ENCODE measurements around the gene PLSCR1. TPM values are rescaled to one million over a fixed set of nuclear protein-coding genes. Genes with fewer than 3 reads are reported as not detected.

The PLSCR1 gene
- polyA plus RNA-seq, 3 donors, result 103 to 221 (median 127) TPM

- Mint-ChIP-seq H3K27ac (no peak overlapping the region), H3K9me3 (peaks cover 8 to 13% (median 11%) of the 10 kb centered on the region in 7 donors), H3K27me3 (ENCODE audit: low read depth in 3 of 3) (peaks cover 0 to 2% (median 0%) of the 10 kb centered on the region in 3 donors), H3K4me1 (peaks cover 4% of the 10 kb centered on the region), H3K4me3 (no peak overlapping the region), H3K36me3 (no peaks in the 10 kb centered on the region)
- Histone ChIP-seq H4K20me1 (ENCODE audit: insufficient read depth, low read length) (no peaks in the 10 kb centered on the region), H3K36me3 (replicated peaks in 1 of 2; ENCODE audit: control insufficient read depth in 1 of 2, insufficient read depth in 2 of 2, low read length in 2 of 2) (no peaks in the 10 kb centered on the region), H3K79me2 (ENCODE audit: insufficient read depth, low read length) (no peaks in the 10 kb centered on the region), H3K27me3 (ENCODE audit: control insufficient read depth in 2 of 2, insufficient read depth in 2 of 2, low read length in 2 of 2) (no peaks in the 10 kb centered on the region), H3K9ac (ENCODE audit: insufficient read depth, low read length, poor library complexity, severe bottlenecking) (no peak overlapping the region), H2AFZ (ENCODE audit: insufficient read depth, low read depth, low read length, poor library complexity, severe bottlenecking) (no peak overlapping the region), H3K27ac (ENCODE audit: low read depth in 1 of 2, low read length in 2 of 2) (no peak overlapping the region), H3K9me3 (replicated peaks in 1 of 2; ENCODE audit: control insufficient read depth in 1 of 2, insufficient read depth in 1 of 2, low read length in 2 of 2) (peaks cover 0 to 8% of the 10 kb centered on the region in 2 donors), H3K4me1 (ENCODE audit: control insufficient read depth in 1 of 2, insufficient read depth in 2 of 2, low read length in 2 of 2) (no peaks in the 10 kb centered on the region), H3K4me3 (replicated peaks in 1 of 3; ENCODE audit: low read depth in 2 of 3, low read length in 3 of 3) (no peak overlapping the region), H3K4me2 (replicated peaks; ENCODE audit: extremely low read depth, low read length, poor library complexity, severe bottlenecking) (no peak overlapping the region)
- intact Hi-C loops (cut with micrococcal nuclease), result no loop called here
- TF ChIP-seq CTCF (IDR thresholded peaks at IDR 0.05), result no peak
- WGBS (ENCODE audit: insufficient coverage), result no CpG with 5 or more reads among the region's 2 CpGs
- no peak for DNase-seq
Observed at GRCh38 chr3:146493761-146494160, 50.6 kb downstream of the PLSCR1 start.

- TF ChIP-seq CTCF (IDR thresholded peaks at IDR 0.05), result no peak
- no peak overlapping the region for H3K4me3 ChIP-seq (replicated peaks in 1 of 3; ENCODE audit: low read depth in 2 of 3, low read length in 3 of 3)
- Mint-ChIP-seq H3K36me3 (no peaks in the 10 kb centered on the region), H3K27me3 (ENCODE audit: low read depth in 3 of 3) (peaks cover 0 to 2% (median 0%) of the 10 kb centered on the region in 3 donors), H3K4me1 (peaks cover 2% of the 10 kb centered on the region), H3K9me3 (peaks cover 8 to 12% (median 11%) of the 10 kb centered on the region in 7 donors), H3K4me3 (no peak overlapping the region), H3K27ac (no peak overlapping the region)
- H3K27ac ChIP-seq (ENCODE audit: low read depth in 1 of 2, low read length in 2 of 2), result no peak overlapping the region
- H4K20me1 ChIP-seq (ENCODE audit: insufficient read depth, low read length), result no peaks in the 10 kb centered on the region
- intact Hi-C loops (cut with micrococcal nuclease), result no loop called here
- peaks cover 0 to 8% of the 10 kb centered on the region in 2 donors for H3K9me3 ChIP-seq (replicated peaks in 1 of 2; ENCODE audit: control insufficient read depth in 1 of 2, insufficient read depth in 1 of 2, low read length in 2 of 2)
- H3K27me3 ChIP-seq (ENCODE audit: control insufficient read depth in 2 of 2, insufficient read depth in 2 of 2, low read length in 2 of 2), result no peaks in the 10 kb centered on the region
- no peaks in the 10 kb centered on the region for H3K79me2 ChIP-seq (ENCODE audit: insufficient read depth, low read length)
- no peaks in the 10 kb centered on the region for H3K4me1 ChIP-seq (ENCODE audit: control insufficient read depth in 1 of 2, insufficient read depth in 2 of 2, low read length in 2 of 2)
- WGBS (ENCODE audit: insufficient coverage), result no CpG with 5 or more reads among the region's 2 CpGs
- H3K4me2 ChIP-seq (replicated peaks; ENCODE audit: extremely low read depth, low read length, poor library complexity, severe bottlenecking), result no peak overlapping the region
- H2AFZ ChIP-seq (ENCODE audit: insufficient read depth, low read depth, low read length, poor library complexity, severe bottlenecking), result no peak overlapping the region
- DNase-seq, result no peak
- no peaks in the 10 kb centered on the region for H3K36me3 ChIP-seq (replicated peaks in 1 of 2; ENCODE audit: control insufficient read depth in 1 of 2, insufficient read depth in 2 of 2, low read length in 2 of 2)
- H3K9ac ChIP-seq (ENCODE audit: insufficient read depth, low read length, poor library complexity, severe bottlenecking), result no peak overlapping the region
Observed at GRCh38 chr3:146493221-146493620, 51.2 kb downstream of the PLSCR1 start.
